COLO829 (cell line): Measurements from ENCODE around the gene MSX2.
"Not testable (repeated sequence)": the region's sequence is repeated elsewhere in the genome, so short reads cannot be mapped to it uniquely, and the experiment has no call there.

Source experiments
- DNase-seq: peaks from one replicate; pipeline ENCODE4 v3.0.0; 2012; ENCODE audit warnings: low spot score

The MSX2 gene

GRCh38 chr5:174733091-174733690 is 8.8 kb downstream of the MSX2 start:
- DNase-seq: no peak

GRCh38 chr5:174733836-174734235 is 9.5 kb downstream of the MSX2 start:
- no peak for DNase-seq

GRCh38 chr5:174734571-174735497 is 10.5 kb downstream of the MSX2 start:
- no peak for DNase-seq

GRCh38 chr5:174735498-174736330 is 11.3 kb downstream of the MSX2 start:
- DNase-seq: no peak

GRCh38 chr5:174736331-174736721 is 11.9 kb downstream of the MSX2 start:
- DNase-seq: no peak

GRCh38 chr5:174736777-174737176 is 12.4 kb downstream of the MSX2 start:
- no peak for DNase-seq

GRCh38 chr5:174737330-174737729 is 12.9 kb downstream of the MSX2 start:
- DNase-seq: no peak

GRCh38 chr5:174741352-174741751 is 17.0 kb downstream of the MSX2 start:
- DNase-seq: no peak

GRCh38 chr5:174744896-174745295 is 20.5 kb downstream of the MSX2 start:
- DNase-seq: no peak

GRCh38 chr5:174745590-174746103 is 21.3 kb downstream of the MSX2 start:
- no peak for DNase-seq

- no peak for DNase-seq
Observed at GRCh38 chr5:174750711-174751110, 26.3 kb downstream of the MSX2 start.

GRCh38 chr5:174751154-174752000 is 27.0 kb downstream of the MSX2 start:
- DNase-seq: no peak

GRCh38 chr5:174752121-174752520 is 27.7 kb downstream of the MSX2 start:
- no peak for DNase-seq

- DNase-seq: no peak
Observed at GRCh38 chr5:174755106-174755505, 30.7 kb downstream of the MSX2 start.

- no peak for DNase-seq
Observed at GRCh38 chr5:174759091-174759490, 34.7 kb downstream of the MSX2 start.

GRCh38 chr5:174760721-174761120 is 36.3 kb downstream of the MSX2 start:
- no peak for DNase-seq

GRCh38 chr5:174761341-174761740 is 37.0 kb downstream of the MSX2 start:
- not testable (repeated sequence) for DNase-seq

- no peak for DNase-seq
Observed at GRCh38 chr5:174764309-174764708, 39.9 kb downstream of the MSX2 start.

- no peak for DNase-seq
Observed at GRCh38 chr5:174765540-174765939, 41.2 kb downstream of the MSX2 start.

- DNase-seq: no peak
Observed at GRCh38 chr5:174767670-174768069, 43.3 kb downstream of the MSX2 start.

GRCh38 chr5:174769005-174769404 is 44.6 kb downstream of the MSX2 start:
- DNase-seq: no peak
